HG03521 (cell line): ENCODE measurements around the gene WWC1.

Experiments used
- ATAC-seq: cut with Tn5 transposase; IDR thresholded peaks from one replicate; pipeline ENCODE4 v1.9.1; 2021; ENCODE audit warnings: mild to moderate bottlenecking, moderate library complexity; ENCODE audit not compliant: unreplicated experiment

Gene WWC1

DNA sequence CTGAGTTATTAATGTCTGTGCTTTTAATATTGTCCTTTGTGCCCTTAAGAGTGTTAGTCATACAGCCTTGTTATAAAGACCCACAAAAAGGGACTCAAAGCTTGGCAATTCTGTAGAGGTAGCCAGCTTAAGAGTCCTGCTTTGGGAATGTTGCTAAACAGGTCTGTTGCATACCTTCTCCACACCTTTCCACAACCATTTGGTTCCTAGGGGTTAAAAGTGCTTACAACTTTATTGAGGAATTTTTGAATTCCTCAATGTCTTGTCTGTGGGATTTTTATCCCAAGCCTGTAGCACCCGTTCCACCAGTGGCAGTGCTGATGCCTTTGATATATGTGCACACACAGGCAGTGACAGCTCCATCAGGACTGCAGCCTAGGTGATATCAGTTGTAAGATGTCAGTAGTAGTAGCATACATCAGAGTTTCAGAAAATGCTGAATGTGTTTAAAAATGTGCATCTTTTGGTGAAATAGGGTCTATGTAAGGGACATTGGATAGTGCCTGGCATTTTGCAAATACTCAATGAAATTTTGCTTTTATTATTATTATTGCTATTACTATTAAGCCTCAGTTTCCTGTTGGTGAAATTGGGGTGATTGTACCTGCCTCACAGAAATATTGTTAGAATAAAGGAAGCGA is 68.5 kb downstream of the WWC1 start:
- no peak for ATAC-seq

DNA sequence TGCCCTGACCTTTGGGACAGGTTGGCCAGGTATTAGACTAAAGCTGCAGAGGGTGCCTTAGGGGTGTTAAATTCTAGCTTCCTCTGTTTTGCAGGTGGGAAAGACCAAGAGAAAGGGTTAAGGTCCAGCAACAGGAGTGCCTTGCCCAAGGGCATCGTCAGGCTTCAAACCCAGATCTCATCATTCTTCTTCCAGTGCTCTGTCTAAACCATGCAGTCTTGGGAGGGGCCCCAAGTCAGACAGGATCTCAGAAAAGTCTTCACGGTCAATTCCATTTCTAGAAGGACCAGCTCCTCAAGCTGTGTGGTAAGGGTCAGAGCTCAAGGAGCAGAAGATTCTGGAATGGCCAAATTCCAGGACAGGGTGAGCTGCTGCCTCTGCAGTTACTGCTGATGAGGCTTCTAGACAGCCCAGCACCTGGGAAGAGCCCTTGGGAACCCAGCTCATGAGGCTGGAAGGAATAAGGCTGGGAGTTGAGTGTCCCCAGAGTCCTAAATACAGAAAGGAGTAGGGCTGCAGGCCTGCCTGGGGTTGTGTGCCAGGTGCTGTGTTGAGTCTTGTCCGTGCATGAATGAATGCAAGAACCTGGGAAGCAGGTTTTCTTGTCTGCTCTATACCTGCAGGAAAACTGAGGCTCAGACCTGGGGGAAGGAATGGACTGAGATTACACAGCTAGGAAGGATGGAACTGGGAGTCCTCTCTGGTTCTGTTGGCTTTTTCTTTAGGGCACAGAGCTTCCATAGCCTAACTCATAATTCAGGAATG is 69.3 kb downstream of the WWC1 start:
- no peak for ATAC-seq

DNA sequence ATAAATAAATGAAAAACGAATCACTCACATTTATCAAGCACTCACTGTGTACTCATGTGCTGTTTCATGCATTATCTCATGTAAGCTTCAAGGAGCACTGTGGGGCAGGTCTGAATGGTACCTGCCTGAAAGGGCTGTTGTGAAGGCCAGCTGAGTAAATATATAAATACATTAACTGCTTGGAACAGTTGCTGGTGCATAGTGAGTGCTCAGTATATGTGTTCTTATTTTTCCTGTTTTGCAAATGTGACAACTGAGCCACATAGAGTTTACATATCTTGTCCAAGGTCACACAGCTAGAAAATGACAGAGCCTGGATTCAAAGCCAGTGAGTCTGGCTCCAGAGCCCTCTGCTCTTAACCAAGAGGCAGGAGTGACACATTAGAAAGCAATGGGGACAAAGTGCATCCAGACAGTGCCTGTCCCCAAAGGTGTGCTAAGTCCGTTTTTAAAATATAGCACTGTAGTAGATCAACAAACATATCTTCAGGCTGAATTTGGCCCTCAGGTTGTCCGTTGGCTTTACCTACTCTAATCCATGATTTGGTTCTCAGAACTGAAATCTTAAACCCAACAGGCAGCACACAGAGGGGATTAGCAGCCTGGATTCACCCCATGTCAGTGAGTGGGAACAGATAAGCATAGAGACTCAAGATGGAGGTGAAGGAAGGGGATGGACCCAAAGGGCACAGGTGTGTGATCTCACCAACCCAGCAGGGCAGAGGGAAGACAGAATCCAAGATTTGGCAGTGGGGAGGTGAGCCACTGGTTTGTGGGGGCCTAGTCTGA is 70.8 kb downstream of the WWC1 start:
- no peak for ATAC-seq

DNA sequence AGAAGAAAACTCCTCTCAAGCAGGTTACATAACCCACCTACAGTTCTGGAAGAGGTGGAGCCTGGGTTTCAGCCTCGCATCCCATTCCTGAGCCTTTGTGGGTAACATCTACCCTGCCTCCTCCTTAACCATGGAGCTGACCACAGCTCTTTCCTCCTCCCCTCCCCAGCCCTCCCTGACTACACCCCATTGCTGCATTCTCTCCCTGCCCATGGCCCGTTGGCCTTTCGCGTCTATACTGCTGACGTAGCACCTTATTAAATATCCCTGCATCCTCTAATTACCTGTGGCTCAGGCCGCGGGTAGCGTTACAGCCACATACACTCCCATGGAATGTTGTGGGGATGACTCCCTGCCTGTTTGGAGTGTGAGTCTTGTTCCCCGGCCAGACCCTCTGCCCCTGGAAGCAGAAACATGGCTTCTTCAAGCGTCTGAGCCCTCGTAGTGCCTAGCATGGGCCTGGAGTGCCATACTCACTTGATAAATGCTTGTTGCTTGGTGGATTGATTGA is 72.8 kb downstream of the WWC1 start:
- ATAC-seq = no peak

DNA sequence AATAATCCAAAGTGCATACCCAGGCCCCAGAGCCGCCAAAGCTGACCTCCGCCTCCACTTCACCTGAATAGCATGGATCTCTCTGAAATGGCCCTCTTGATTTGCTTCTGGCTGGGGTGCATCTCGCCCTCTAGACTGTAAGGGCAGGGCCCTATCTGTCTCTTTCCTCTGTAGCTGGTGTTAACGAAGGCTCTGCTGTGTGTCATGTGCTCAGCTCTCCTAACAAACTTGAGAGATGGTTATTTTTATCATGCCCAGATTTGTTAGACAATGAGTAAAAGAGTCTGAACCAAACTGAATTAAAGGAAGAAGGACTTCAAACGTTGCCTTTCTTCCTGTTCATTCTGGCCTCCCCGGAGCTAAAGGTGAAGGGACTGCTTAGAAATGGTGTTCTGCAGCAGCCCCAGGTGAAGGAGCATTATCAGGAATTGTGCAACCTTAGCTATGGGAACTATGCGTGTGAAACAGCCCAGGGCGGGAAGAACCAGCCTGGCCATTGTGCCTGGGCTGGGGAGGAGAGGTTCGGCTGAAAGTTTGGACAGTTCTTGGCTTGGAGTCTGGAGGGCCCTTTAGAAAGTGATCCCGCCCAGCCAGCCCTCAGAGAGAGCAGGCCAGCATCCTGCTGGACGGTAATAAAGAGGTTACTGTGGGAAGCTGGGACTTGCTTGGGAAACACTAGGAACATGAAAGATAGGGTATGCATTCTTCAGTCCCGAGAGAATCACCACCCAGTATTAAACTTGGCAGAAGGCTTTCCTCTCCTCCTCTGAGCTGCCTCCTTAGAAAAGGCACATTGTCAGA is 73.5 kb downstream of the WWC1 start:
- no peak for ATAC-seq

DNA sequence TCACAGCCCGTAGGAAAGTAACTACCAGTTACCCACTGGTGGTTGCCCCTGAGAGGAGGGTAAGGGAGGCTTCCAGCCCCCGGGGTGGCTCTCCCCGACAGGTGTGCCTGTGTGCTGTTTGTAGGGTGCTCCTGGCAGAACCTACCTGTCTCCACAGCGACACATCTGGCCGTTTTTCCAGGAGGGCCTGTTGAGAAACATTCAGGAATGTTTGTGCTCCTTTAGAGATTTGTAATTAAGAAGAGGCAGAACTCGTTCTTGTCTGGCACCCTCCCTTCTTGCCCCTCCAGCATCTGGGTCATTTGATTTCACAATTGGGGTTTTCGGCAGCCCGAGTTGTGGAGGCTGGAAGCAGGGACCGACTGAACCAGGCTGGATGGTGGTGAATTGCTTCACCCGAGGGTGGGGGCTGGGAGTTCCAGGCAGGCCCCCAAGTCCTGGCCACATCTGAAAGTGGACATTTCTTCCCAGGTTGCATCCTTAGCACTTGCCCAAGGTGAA is 74.2 kb downstream of the WWC1 start:
- no peak for ATAC-seq

DNA sequence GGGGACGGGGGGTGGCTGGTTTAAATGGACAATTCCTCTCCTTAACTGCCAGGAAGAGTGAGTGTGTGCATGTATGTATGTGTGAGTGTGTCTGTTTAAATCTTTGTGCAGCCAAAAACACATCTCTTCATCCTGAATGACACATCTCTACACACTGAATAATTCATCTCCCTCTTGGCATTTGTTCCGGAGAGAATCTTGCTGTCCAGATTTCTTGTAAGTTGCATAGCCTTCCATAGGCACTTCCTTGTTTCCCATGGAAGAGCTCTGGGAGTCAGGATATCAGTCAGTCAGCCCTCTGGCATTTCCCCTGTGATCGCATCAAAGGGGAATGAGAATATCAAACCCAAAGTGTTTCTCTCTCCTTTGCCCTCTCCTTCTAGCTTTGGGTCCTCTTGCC is 74.7 kb downstream of the WWC1 start:
- no peak for ATAC-seq

DNA sequence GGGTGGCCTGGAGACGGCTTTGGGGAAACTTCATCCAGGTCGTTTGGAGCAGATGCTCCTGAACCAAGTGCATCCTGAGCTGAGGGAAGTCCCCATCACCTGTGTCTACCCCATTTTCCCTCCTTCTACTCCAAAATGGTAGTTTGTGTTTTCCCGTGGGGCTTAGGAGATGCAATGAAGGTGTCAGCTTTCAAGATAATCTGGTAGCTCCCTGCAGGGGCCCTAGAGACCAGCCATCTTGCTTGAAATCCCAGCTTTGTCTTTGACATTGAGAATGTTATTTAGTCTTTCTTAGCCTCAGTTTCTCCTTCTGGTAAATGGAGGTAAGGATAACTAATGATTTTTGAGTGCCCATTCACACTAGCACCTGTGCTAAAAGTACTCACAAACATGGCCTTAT is 77.4 kb downstream of the WWC1 start:
- ATAC-seq = no peak

DNA sequence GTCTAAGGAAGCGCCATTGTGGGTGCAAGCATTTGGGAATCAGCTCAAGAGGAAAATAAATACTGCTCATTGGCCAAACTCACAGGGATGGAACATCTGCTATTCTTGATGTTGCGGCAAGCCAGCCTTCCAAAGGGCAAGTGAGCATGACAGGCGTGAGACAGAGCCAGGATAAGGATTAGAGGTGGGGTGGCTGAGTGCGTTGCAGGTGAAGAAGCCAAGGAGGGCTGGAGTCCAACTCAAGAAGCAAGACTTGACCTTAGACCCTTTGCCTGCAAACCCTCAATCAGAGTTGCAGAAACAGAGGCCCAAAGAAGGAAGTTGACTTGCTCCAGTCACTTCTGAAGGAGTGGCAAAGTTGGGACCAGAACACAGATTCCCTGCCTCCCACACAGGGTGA is 79.4 kb downstream of the WWC1 start:
- no peak for ATAC-seq

DNA sequence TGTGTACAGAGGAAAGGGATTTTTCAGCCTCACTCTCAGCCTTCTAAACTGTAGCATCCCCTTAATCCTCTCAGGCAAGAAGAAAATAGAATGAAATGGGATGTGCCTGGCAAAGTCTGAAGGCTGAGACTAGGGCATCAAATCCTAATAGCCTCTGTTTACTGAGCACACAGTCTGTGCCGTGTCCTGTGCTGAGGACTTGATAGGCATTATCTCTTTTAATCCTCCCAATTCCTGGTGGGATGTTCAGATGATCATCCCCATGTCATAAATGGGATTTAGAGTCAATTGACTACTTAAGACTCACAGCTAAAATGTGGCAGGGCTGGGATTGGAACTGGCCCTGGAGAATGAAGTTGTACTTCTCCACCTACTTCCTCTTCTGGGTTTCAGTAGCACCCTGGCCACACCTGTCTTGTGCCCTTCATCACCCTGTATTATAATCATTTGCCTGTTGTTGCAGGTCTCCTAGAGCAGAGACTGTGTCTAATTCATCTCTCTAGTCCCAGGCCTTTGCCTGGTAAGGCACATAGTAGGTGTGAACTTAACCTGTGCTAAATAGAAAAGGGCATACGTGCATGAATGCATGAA is 81.0 kb downstream of the WWC1 start:
- ATAC-seq = no peak

DNA sequence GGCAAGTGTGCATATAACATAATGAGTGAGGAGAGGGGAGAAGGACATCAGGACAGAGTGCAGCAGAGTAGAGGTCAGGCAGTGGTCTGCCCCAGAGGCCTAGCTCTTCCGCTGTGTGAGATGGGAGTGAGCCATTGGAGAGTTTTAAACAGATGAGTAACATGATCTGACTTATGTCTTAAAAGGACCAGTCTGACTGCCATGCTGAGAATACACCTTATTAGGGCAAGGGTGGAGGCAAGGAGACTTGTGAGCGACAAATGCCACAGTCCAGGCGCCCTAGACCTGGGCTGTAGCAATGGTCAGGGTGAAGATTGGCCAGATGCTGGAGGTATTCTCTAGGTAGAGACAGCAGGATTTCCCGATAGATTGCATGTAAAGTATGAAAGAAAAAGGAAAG is 83.1 kb downstream of the WWC1 start:
- no peak for ATAC-seq

DNA sequence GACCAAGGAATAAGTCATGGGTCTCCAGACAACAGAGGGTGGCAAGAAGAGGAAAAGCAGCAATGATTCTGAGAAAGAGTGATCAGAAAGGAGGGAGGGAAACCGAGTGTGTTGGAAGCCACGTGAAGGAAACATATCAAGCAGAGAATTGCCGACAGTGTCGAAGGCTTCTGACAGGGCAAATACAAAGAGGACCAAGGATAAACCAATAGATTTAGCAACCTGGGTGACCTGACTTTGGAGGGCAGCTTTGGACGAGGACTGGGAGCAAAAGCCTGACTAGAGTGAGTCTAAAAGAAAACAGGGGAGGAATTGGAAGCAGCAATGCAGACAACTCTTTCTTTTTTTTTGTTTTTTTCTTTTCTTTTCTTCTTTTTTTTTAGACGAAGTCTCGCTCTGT is 83.8 kb downstream of the WWC1 start:
- no peak for ATAC-seq

DNA sequence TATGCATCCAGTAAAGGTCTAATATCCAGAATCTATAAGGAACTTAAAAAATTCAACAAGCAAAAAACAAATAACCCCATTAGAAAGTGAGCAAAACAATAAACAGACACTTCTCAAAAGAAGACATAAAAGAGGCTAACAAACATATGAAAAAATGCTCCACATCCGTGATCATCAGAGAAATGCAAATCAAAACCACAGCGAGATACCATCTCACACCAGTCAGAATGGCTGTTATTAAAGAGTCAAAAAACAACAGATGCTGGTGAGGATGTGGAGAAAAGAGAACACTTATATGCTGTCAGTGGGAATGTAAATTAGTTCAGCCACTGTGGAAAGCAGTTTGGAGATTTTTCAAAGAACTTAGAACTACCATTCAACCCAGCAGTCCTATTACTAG is 86.1 kb downstream of the WWC1 start:
- ATAC-seq = no peak

DNA sequence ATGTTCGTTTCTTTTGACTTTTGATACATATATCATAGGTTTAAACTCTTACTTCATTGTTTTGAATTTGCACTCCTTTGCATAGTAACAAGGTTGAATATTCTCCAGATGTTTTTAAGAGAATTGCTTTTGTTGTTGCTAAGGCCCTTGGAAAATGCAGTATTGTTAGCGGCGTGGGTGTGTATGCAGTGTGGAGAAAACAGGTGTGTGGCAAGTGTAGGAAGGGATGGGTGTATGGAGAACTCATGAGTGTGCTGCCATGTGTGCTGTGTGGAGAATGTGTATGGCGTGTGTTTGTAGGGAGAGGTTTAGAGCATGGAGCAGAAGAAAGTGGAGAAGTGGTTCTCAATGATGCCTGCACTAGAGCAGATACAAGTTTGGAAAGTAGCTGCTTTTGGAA is 87.3 kb downstream of the WWC1 start:
- no peak for ATAC-seq

DNA sequence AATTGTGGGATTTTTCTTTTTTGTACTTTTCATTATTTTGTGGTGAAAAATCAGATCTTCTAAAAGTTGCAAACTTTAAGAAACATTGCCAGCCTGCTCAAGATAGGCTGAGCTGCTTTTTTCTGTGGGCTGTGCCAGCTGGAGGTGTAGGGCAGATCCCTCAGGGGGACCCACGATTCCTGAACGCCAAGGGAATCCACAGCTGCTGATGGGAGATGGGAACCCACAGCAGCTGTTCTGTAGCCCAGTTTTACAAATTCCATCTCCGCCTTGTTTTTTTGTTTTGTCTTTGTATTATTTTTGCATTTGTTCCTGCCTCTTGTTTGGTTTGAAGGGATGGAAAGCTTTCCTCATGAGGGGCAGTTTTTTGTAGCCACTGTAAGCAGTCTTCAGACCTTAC is 91.0 kb downstream of the WWC1 start:
- ATAC-seq = no peak

DNA sequence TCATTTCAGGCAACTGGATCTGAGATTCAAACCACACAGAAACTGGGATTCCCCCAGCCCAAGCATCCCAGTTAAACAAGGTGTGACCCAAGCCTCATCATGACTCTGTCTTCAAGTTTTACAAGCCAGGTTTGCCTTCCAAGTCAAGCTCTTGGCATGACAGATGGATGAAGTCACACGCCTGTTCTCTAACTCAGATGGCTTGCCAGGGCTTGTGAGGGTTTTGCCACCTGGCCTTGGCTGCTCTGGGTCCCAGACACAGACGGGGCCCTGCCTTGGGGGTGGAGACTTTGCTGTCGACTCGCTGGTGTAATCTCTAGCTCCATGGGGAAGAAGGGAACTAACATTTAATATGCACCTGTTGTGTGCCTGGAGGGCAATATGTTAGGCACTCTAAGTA is 99.0 kb downstream of the WWC1 start:
- no peak for ATAC-seq

DNA sequence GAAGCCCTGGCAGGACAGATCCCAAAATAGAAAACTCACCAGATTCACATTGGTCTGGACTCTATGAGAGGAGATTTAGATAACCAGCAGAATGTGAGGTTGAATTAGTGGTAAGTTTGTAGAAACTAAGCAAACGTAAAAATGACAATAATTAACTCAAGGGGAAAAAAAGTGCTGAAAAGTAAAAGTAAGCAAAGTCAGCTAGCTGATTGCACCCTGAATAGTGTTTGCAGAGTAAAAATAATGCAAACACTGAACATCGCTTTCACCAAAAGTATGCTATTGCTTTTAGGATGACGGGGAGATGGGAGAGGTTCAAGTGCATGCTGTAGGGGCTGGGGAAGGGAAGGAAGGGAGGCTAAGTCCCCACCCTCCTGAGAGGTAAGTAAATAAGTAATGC is 102.3 kb downstream of the WWC1 start:
- no peak for ATAC-seq

DNA sequence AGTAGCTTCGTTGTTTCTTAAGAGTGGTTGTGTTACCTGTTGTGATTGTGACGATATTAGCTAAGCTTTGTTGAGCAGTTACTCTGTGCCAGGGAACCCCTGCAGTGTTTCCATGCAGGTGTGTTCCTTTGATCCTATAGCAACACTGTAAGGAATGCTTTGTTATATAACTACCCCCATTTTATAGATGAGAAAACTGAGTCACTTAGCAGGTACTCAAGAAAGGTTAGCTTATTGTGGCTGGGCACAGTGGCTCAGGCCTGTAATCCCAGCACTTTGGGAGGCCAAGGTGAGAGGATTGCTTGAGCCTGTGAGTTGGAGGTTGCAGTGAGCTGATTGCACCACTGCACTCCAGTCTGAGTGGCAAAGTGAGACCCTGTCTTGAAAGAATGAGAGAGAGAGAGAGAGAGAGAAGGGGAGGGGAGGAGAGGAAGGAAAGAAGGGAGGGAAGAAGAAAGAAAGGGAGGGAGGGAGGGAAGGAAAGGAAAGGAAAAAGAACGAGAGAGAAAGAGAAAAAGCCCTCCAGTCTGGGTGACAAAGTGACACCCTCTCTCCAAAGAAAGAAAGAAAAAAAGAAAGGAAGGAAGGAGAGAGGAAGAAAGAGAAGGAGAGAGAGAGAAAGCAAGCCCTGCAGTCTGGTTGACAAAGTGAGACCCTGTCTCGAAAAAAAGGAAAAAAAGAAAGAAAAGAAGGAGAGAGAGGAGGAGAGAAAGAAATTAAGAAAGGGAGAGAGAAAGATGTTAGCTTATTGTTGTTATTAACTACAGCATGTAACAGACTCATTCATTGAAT is 109.2 kb downstream of the WWC1 start:
- no peak for ATAC-seq

DNA sequence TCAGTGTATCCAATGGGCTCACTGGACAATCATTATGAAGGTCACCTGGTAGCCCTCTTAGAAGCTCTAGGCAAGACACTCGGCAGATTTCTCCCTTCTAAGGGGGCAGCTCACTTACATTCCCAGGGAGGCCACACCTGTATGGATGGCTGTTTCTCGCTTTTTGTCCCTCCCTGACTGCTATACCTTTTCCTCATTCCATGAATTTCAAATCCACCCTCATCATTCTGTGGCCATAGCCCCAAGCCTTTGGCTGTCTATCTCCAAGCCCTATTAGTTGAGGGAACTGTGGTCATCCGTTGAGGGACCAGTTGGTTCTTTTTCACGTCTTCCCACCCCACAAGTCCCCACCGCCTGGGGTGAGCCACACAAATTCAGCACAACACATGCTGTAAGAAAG is 109.8 kb downstream of the WWC1 start:
- no peak for ATAC-seq

DNA sequence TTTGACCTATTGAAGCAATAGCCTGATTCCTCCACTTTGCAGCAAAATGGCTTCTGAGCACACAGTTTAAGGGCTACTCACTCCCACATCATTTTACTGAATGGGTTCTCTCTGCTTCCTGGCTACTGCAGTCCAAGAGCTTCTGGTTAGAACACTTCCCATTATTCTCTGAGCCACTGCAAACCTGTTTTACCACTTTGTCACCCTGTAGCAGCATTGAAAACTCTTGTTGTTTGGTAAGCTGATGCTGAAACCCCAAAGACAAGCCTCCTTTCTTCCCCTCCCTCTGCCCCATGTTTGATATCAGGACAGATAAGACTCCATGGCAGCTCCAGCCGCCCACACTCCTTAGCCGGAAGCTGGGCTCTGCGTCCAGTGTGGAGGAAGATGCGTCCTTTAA is 110.4 kb downstream of the WWC1 start:
- ATAC-seq = no peak
